Fibroblast of lung (primary cell): ENCODE measurements around the gene FETUB.

Experiments used
- CTCF ChIP-seq, 2 donors: IDR thresholded peaks in 1 of 2; conservative IDR thresholded peaks in 1 of 2; 1 replicate in 1 of 2; 2 replicates in 1 of 2; pipeline ENCODE4 v1.5.1; 2011 to 2012; ENCODE audit warnings: low read length in 2 of 2, control low read depth in 1 of 2, inconsistent platforms in 1 of 2, low read depth in 1 of 2, mild to moderate bottlenecking in 1 of 2
- EZH2 ChIP-seq: IDR thresholded peaks from 2 replicates; pipeline ENCODE4 v1.5.1; 2012; ENCODE audit warnings: low read length, control low read depth, mild to moderate bottlenecking; ENCODE audit errors: missing control alignments

GRCh38 chr3:186626254-186626847, 13.8 kb upstream of the FETUB start:
- no peak for TF ChIP-seq CTCF (conservative IDR thresholded peaks at IDR 0.05 in 1 of 2, IDR thresholded peaks at IDR 0.05 in 1 of 2; ENCODE audit: low read depth in 1 of 2, low read length in 2 of 2)
- no peak for TF ChIP-seq EZH2
